ENCODE data around the gene ATXN1.
A peak's percentile ranks its signal among the peaks of the same experiment; 100 is the strongest.
"Not testable (repeated sequence)": the region's sequence is repeated elsewhere in the genome, so short reads cannot be mapped to it uniquely, and the experiment has no call there.

ATXN1 gene

GRCh38 chr6:16285467-16286150, 475.7 kb downstream of the ATXN1 start:
- DNase-seq (no peak), ATAC-seq (peak; percentile 9)
- no peak overlapping the region for H3K4me3 Mint-ChIP-seq
- no peaks in the 10 kb centered on the region for H3K4me1 Mint-ChIP-seq
- peaks cover 9% of the 10 kb centered on the region for H3K27me3 Mint-ChIP-seq
- H3K9me3 Mint-ChIP-seq: no peaks in the 10 kb centered on the region
- H3K27ac Mint-ChIP-seq: peak overlapping the region; percentile 31 to 49

DNA sequence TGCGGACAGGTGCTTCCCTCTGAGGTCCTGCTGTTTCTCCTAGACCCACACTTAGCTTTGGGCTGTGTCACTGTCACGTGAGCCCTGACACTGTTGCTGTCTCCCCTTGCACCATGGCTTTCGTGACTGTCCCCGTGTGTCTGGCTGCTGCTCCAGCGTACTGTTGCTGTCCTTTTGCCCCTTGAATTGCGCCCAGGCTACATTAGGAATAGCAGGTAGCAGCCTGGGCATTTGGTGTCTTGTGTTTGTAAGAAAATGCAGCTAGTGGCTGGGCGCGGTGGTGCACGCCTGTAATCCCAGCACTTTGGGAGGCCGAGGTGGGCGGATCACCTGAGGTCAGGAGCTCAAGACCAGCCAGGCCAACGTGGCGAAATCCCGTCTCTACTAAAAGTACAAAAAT, 476.8 kb downstream of the ATXN1 start:
- DNase-seq (no peak), ATAC-seq (no peak)
- H3K9me3 Mint-ChIP-seq: no peaks in the 10 kb centered on the region
- no peaks in the 10 kb centered on the region for H3K4me1 Mint-ChIP-seq
- H3K27me3 Mint-ChIP-seq: peaks cover 9% of the 10 kb centered on the region
- no peak overlapping the region for H3K4me3 Mint-ChIP-seq
- H3K27ac Mint-ChIP-seq: no peak overlapping the region

- ATAC-seq (no peak), DNase-seq (no peak)
- Mint-ChIP-seq H3K27me3 (peaks cover 9% of the 10 kb centered on the region), H3K4me3 (no peak overlapping the region), H3K27ac (no peak overlapping the region), H3K9me3 (no peaks in the 10 kb centered on the region), H3K4me1 (peaks cover 14% of the 10 kb centered on the region)
Measured at GRCh38 chr6:16282370-16282769, 478.9 kb downstream of the ATXN1 start.

DNA sequence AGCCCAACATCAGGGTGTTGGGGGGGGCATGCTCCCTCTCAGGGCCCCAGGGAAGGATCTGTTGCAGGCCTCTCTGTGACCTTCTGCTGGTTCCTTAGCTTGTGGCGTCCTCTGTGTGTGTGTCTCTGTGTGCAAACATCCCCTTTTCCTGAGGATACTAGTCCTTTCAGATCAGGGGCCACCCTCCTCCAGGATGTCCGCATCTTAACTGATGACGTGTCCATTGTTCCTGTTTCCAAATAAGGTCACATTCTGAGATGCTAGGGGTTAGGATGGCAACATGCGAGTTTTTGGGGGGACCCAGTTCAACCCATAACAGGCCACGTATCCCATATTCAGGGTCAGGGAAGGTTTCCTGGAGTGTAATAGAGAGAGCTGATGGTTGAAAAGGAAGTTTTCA, 482.0 kb downstream of the ATXN1 start:
- H3K4me3 Mint-ChIP-seq: no peak overlapping the region
- no peaks in the 10 kb centered on the region for H3K9me3 Mint-ChIP-seq
- H3K27ac Mint-ChIP-seq: no peak overlapping the region
- ATAC-seq (no peak), DNase-seq (no peak)
- no peaks in the 10 kb centered on the region for H3K27me3 Mint-ChIP-seq
- H3K4me1 Mint-ChIP-seq: peaks cover 30% of the 10 kb centered on the region

DNA sequence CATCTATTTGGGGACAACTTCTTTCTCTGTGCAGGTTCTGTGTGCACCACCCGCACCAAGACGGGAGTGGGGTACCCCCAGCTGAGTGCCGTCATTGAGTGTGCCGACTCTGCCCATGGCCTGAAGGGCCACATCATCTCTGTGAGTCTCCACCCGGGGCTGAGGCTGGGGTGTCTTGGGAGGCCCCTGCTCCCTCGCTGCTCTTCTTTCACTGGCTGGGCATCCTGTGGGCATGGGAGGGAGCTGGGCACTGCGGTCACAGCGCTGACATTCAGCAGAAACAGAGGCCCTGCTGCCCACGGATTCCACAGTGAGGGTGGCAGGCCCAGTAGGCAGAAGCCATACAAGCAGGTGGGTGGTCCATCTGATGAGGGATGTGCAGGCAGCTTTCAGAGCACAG, 482.5 kb downstream of the ATXN1 start:
- Mint-ChIP-seq H3K9me3 (no peaks in the 10 kb centered on the region), H3K4me3 (no peak overlapping the region), H3K4me1 (peaks cover 34% of the 10 kb centered on the region), H3K27ac (no peak overlapping the region), H3K27me3 (no peaks in the 10 kb centered on the region)
- peak; percentile 23 for ATAC-seq
- DNase-seq: no peak

- no peak for ATAC-seq
- H3K27me3 Mint-ChIP-seq: no peaks in the 10 kb centered on the region
- DNase-seq: no peak
- H3K4me1 Mint-ChIP-seq: peaks cover 34% of the 10 kb centered on the region
- no peak overlapping the region for H3K4me3 Mint-ChIP-seq
- no peak overlapping the region for H3K27ac Mint-ChIP-seq
- H3K9me3 Mint-ChIP-seq: no peaks in the 10 kb centered on the region
Measured at GRCh38 chr6:16278048-16278724, 483.1 kb downstream of the ATXN1 start.

GRCh38 chr6:16277101-16277981, 483.9 kb downstream of the ATXN1 start:
- no peak overlapping the region for H3K27ac Mint-ChIP-seq
- H3K27me3 Mint-ChIP-seq: no peaks in the 10 kb centered on the region
- ATAC-seq: peak; percentile 50
- peak in 1 of 2 donors; percentile 16 for DNase-seq
- peak overlapping the region in 1 of 2 donors; percentile 27 for H3K4me3 Mint-ChIP-seq
- H3K9me3 Mint-ChIP-seq: no peaks in the 10 kb centered on the region
- peaks cover 34% of the 10 kb centered on the region for H3K4me1 Mint-ChIP-seq

GRCh38 chr6:16274885-16275589, 486.2 kb downstream of the ATXN1 start:
- H3K9me3 Mint-ChIP-seq: no peaks in the 10 kb centered on the region
- no peak overlapping the region for H3K4me3 Mint-ChIP-seq
- ATAC-seq: no peak
- no peaks in the 10 kb centered on the region for H3K27me3 Mint-ChIP-seq
- DNase-seq: no peak
- H3K27ac Mint-ChIP-seq: no peak overlapping the region
- H3K4me1 Mint-ChIP-seq: peaks cover 34% of the 10 kb centered on the region

DNA sequence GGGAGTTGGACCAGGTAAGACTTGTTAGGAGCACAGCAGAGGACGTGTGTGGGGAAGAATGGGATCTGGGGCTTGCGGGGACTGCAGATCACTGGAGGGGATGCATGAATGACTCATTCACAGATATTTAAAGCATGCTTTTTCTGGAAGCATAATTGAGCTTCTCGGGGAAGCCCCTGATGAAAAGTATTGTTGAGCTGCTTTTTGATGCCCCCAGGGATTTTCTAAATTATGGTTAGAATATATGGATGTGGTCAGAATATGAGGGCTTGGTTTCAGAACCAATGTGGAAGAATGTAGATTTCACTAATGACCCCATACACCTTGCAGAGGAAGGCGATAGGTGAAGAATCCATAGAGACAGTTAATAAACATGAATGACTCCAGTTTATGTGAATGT, 486.8 kb downstream of the ATXN1 start:
- no peaks in the 10 kb centered on the region for H3K27me3 Mint-ChIP-seq
- ATAC-seq: peak; percentile 20
- H3K4me1 Mint-ChIP-seq: peaks cover 34% of the 10 kb centered on the region
- DNase-seq: no peak
- H3K9me3 Mint-ChIP-seq: no peaks in the 10 kb centered on the region
- H3K4me3 Mint-ChIP-seq: no peak overlapping the region
- no peak overlapping the region for H3K27ac Mint-ChIP-seq

DNA sequence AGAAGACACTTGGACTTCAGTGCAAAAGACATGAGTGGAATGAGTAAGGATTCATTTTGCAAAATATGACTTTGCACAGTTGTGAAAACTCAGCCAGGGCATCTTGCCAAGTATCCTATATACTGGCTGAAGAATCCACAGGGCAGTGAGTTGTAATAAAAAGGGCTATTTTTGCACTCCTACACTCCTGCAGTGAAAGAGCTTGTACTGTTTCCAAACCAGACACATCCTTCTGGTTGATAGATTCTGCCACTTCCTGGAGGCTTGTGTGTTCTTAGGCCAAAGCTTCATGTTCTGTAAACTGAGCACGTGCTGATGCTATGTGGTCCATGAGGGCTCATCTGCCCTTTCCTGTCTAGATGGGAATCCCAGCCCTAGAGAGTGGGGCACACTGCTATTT, 488.0 kb downstream of the ATXN1 start:
- Mint-ChIP-seq H3K27me3 (no peaks in the 10 kb centered on the region), H3K9me3 (no peaks in the 10 kb centered on the region), H3K27ac (no peak overlapping the region), H3K4me3 (no peak overlapping the region), H3K4me1 (peaks cover 29% of the 10 kb centered on the region)
- ATAC-seq (no peak), DNase-seq (no peak)

- no peak for ATAC-seq
- DNase-seq: no peak
- Mint-ChIP-seq H3K27me3 (no peaks in the 10 kb centered on the region), H3K4me3 (no peak overlapping the region), H3K27ac (no peak overlapping the region), H3K4me1 (peaks cover 18% of the 10 kb centered on the region), H3K9me3 (no peaks in the 10 kb centered on the region)
Measured at GRCh38 chr6:16272201-16272600, 489.1 kb downstream of the ATXN1 start.

DNA sequence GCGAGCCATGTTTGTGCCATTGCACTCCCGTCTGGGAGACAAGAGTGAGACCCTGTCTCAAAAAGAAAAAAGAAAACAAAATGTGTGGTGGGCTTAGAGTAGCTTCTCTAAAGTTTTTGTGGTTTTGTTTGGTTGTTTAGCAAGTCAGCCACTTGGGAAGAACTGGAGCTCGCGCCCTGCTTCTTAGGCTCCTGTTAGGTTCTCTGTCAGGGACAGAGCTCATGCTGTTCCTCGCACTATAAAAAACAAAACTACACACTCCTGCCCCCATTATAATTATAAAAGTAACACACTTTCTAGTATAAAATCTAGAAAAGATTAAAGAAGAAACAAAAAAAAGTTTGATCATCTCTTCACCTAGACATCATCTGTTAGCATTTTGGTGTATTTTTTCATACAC, 489.8 kb downstream of the ATXN1 start:
- H3K9me3 Mint-ChIP-seq: no peaks in the 10 kb centered on the region

DNA sequence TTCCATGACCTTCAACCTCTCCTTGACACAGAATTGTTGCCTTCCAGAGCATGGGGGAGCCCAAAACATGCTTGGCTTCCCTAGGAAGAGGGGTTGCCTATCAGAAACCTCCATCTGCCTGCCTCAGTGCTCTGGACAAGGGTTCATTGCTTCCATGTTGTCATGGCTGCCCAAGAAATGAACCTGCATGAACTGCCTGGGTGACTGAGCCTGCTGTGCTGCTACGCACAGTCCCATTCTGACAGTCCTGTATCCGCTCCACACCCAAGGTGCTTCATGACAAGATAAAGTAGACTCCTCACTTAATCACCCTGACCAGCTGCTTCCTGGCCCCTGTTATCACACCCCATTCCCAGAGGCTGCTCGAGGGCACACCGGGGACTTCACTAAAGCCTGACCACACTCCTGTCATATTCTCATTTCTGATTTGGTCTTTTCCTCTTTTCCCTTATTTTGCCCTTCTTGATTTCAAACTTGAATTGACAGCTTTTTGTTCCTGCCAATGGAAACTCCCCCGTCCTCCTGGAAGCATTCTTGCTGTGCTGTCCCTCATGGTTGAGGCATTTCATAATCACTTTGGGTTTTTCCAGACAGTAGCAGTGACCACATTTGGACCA, 491.0 kb downstream of the ATXN1 start:
- no peaks in the 10 kb centered on the region for H3K27me3 Mint-ChIP-seq
- no peaks in the 10 kb centered on the region for H3K9me3 Mint-ChIP-seq
- no peak overlapping the region for H3K4me3 Mint-ChIP-seq
- peaks cover 16% of the 10 kb centered on the region for H3K4me1 Mint-ChIP-seq
- no peak overlapping the region for H3K27ac Mint-ChIP-seq
- DNase-seq: no peak
- no peak for ATAC-seq

More for the DNA sequence above, 489.8 kb downstream of the ATXN1 start:
- DNase-seq (no peak), ATAC-seq (no peak)
- Mint-ChIP-seq H3K4me3 (no peak overlapping the region), H3K4me1 (peaks cover 11% of the 10 kb centered on the region), H3K27ac (no peak overlapping the region), H3K27me3 (no peaks in the 10 kb centered on the region)

DNA sequence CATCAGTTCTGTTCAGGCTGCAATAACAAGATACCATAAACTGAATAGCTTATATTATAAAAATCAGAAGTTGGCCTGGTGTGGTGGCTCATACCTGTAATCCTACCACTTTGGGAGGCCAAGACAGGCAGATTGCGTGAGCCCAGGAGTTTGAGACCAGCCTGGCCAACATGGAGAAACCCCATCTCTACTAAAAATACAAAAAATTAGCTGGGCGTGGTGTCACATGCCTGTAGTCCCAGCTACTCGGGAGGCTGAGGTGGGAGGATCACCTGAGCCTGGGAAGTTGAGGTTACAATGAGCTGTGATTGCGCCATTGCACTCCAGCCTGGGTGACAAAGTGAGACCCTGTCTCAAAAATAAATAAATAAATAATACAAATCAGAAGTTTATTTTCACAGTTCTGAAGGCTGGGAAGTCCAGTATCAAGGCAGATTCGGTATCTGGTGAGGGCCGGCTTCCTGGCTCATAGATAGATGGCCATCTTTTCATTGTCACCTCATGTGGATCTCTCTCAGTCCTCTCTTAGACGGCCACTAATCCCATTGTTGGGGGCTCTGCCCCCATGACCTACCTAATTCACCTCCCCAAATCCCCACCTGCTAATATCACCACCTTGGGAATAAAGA, 491.7 kb downstream of the ATXN1 start:
- not testable (repeated sequence) for H3K27ac Mint-ChIP-seq, H3K4me3 Mint-ChIP-seq, H3K9me3 Mint-ChIP-seq, DNase-seq, ATAC-seq, H3K27me3 Mint-ChIP-seq
- H3K4me1 Mint-ChIP-seq: peaks cover 11% of the 10 kb centered on the region

Data from stimulated activated naive CD8-positive, alpha-beta T cell treated with anti-CD3 and anti-CD28 coated beads, Interleukin-15, amount 100 ng/mL, for 72 hours (primary cell).